Vagina (tissue), 2 donors: ENCODE measurements around the gene MEP1A.

Experiments
- CTCF ChIP-seq, 3 experiments: fragments of 450-650 bp in 2 of 3; fragments of 200-600 bp in 1 of 3; sonication (generic) in 1 of 3; IDR thresholded peaks; one replicate each; pipeline ENCODE4 v1.5.1; 2017 to 2019; ENCODE audit warnings: antibody characterized with exemption in 3 of 3, mild to moderate bottlenecking in 2 of 3, moderate library complexity in 2 of 3
- POLR2A ChIP-seq, 2 donors: fragments of 450-650 bp; IDR thresholded peaks; one replicate each; pipeline ENCODE4 v1.6.1; 2017; ENCODE audit warnings: antibody characterized with exemption in 2 of 2, mild to moderate bottlenecking in 2 of 2, moderate library complexity in 2 of 2

GRCh38 chr6:46876126-46876525, 82.9 kb downstream of the MEP1A start:
- no peak for TF ChIP-seq CTCF (IDR thresholded peaks at IDR 0.05)
- TF ChIP-seq POLR2A (IDR thresholded peaks at IDR 0.05) = no peak
